HG02884 (cell line): ENCODE results near the gene CYP4F8.
"Not testable (repeated sequence)": the region's sequence is repeated elsewhere in the genome, so short reads cannot be mapped to it uniquely, and the experiment has no call there.

Experiments
- ATAC-seq: cut with Tn5 transposase; IDR thresholded peaks from one replicate; pipeline ENCODE4 v1.9.1; 2021; ENCODE audit warnings: mild to moderate bottlenecking, moderate library complexity; ENCODE audit not compliant: unreplicated experiment

Gene CYP4F8

GRCh38 chr19:15614507-15615379 is at the start of gene CYP4F8:
CYP4F8 (plus strand) TSS chr19:15615218; CDS start chr19:15615617, 399 bp downstream.
- ATAC-seq: no peak

- no peak for ATAC-seq
Observed at GRCh38 chr19:15570420-15570819, 44.6 kb upstream of the CYP4F8 start.

- ATAC-seq: no peak
Observed at GRCh38 chr19:15575406-15575805, 39.6 kb upstream of the CYP4F8 start.

GRCh38 chr19:15576526-15577156 is 38.4 kb upstream of the CYP4F8 start:
- ATAC-seq: no peak

- no peak for ATAC-seq
Observed at GRCh38 chr19:15577184-15577771, 37.7 kb upstream of the CYP4F8 start.

- ATAC-seq: no peak
Observed at GRCh38 chr19:15583346-15583745, 31.7 kb upstream of the CYP4F8 start.

- ATAC-seq: no peak
Observed at GRCh38 chr19:15584095-15584494, 30.9 kb upstream of the CYP4F8 start.

- ATAC-seq: no peak
Observed at GRCh38 chr19:15584541-15585115, 30.4 kb upstream of the CYP4F8 start.

- no peak for ATAC-seq
Observed at GRCh38 chr19:15587663-15588062, 27.4 kb upstream of the CYP4F8 start.

GRCh38 chr19:15588265-15588664 is 26.8 kb upstream of the CYP4F8 start:
- no peak for ATAC-seq

GRCh38 chr19:15589760-15590451 is 25.1 kb upstream of the CYP4F8 start:
- no peak for ATAC-seq

- ATAC-seq: no peak
Observed at GRCh38 chr19:15591796-15592195, 23.2 kb upstream of the CYP4F8 start.

- ATAC-seq: not testable (repeated sequence)
Observed at GRCh38 chr19:15592506-15592905, 22.5 kb upstream of the CYP4F8 start.

- not testable (repeated sequence) for ATAC-seq
Observed at GRCh38 chr19:15593766-15594165, 21.3 kb upstream of the CYP4F8 start.

GRCh38 chr19:15595069-15595468 is 19.9 kb upstream of the CYP4F8 start:
- ATAC-seq: no peak

- ATAC-seq: not testable (repeated sequence)
Observed at GRCh38 chr19:15607978-15608925, 6.8 kb upstream of the CYP4F8 start.

- no peak for ATAC-seq
Observed at GRCh38 chr19:15609261-15609660, 5.8 kb upstream of the CYP4F8 start.

GRCh38 chr19:15612342-15612741 is 2.7 kb upstream of the CYP4F8 start:
- ATAC-seq: no peak

- ATAC-seq: no peak
Observed at GRCh38 chr19:15613338-15613737, 1.7 kb upstream of the CYP4F8 start.

- ATAC-seq: no peak
Observed at GRCh38 chr19:15615526-15615925, 508 bp downstream of the CYP4F8 start.
